GM23338 (cell line): ENCODE results near the gene LARGE1. TPM values are rescaled to one million over a fixed set of nuclear protein-coding genes. Genes with fewer than 3 reads are reported as not detected.
A peak's percentile ranks its signal among the peaks of the same experiment; 100 is the strongest.

Experiments
- ATAC-seq: fragments of 200-7000 bp; cut with Tn5 transposase; 3 replicates; pipeline ENCODE4 v1.9.1; 2020
- DNase-seq: peaks from one replicate; pipeline ENCODE4 v3.0.0-alpha.2; 2015; ENCODE audit warnings: low spot score
- H2AFZ ChIP-seq: fragments of 200-600 bp; sonication (generic); 2 replicates; pipeline ENCODE4 v1.8.0; 2016; ENCODE audit warnings: antibody characterized with exemption, mild to moderate bottlenecking, moderate library complexity
- H3F3A ChIP-seq: fragments of 200-600 bp; sonication (generic); replicated peaks from 2 replicates; pipeline ENCODE4 v1.8.0; 2017; ENCODE audit warnings: antibody characterized with exemption, mixed run types, low read depth
- H3K27ac ChIP-seq: fragments of 200-600 bp; sonication (generic); 2 replicates; pipeline ENCODE4 v1.6.1; 2016; ENCODE audit warnings: low read depth
- H3K27me3 ChIP-seq: fragments of 200-600 bp; sonication (generic); 2 replicates; pipeline ENCODE4 v1.8.0; 2016; ENCODE audit warnings: mild to moderate bottlenecking, mixed run types, moderate library complexity; ENCODE audit not compliant: insufficient read depth
- H3K36me3 ChIP-seq: fragments of 200-600 bp; sonication (generic); 2 replicates; pipeline ENCODE4 v1.8.0; 2016; ENCODE audit warnings: mild to moderate bottlenecking; ENCODE audit not compliant: insufficient read depth
- H3K4me1 ChIP-seq: fragments of 200-600 bp; sonication (generic); 2 replicates; pipeline ENCODE4 v1.8.0; 2016; ENCODE audit warnings: mild to moderate bottlenecking, moderate library complexity; ENCODE audit not compliant: insufficient read depth
- H3K4me2 ChIP-seq: fragments of 200-600 bp; sonication (generic); 2 replicates; pipeline ENCODE4 v1.7.1; 2017; ENCODE audit warnings: mixed run types
- H3K4me3 ChIP-seq: fragments of 200-600 bp; sonication (generic); 2 replicates; pipeline ENCODE4 v1.6.1; 2016; ENCODE audit warnings: mixed run types
- H3K79me2 ChIP-seq: fragments of 200-600 bp; sonication (generic); replicated peaks from 2 replicates; pipeline ENCODE4 v1.8.0; 2017; ENCODE audit warnings: mild to moderate bottlenecking; ENCODE audit not compliant: insufficient read depth
- H3K9me2 ChIP-seq: fragments of 200-600 bp; sonication (generic); 2 replicates; pipeline ENCODE4 v1.8.0; 2017; ENCODE audit not compliant: insufficient read depth
- H4K20me1 ChIP-seq: fragments of 200-600 bp; sonication (generic); replicated peaks from 2 replicates; pipeline ENCODE4 v1.8.0; 2017; ENCODE audit warnings: mild to moderate bottlenecking; ENCODE audit not compliant: insufficient read depth
- H3K27ac Mint-ChIP-seq: 2 replicates; pipeline ENCODE4 v1.8.0; 2020; ENCODE audit warnings: inconsistent platforms, mild to moderate bottlenecking, moderate library complexity, mixed read lengths
- H3K27me3 Mint-ChIP-seq: 3 replicates; pipeline ENCODE4 v1.8.0; 2022; ENCODE audit warnings: low read depth, mild to moderate bottlenecking, moderate library complexity, mixed read lengths, inconsistent platforms; ENCODE audit not compliant: insufficient read depth, poor library complexity
- H3K36me3 Mint-ChIP-seq: 3 replicates; pipeline ENCODE4 v1.8.0; 2021; ENCODE audit warnings: low read depth, mild to moderate bottlenecking, inconsistent platforms, moderate library complexity, mixed read lengths
- H3K4me1 Mint-ChIP-seq: 3 replicates; pipeline ENCODE4 v1.8.0; 2020; ENCODE audit warnings: mild to moderate bottlenecking, inconsistent platforms, mixed read lengths
- H3K4me3 Mint-ChIP-seq: 3 replicates; pipeline ENCODE4 v1.8.0; 2021; ENCODE audit warnings: moderate library complexity, mild to moderate bottlenecking, inconsistent platforms, mixed read lengths
- H3K9me3 Mint-ChIP-seq: 3 replicates; pipeline ENCODE4 v1.8.0; 2020; ENCODE audit warnings: moderate library complexity, mild to moderate bottlenecking, inconsistent platforms, mixed read lengths
- CREB1 ChIP-seq: fragments of 250-450 bp; sonication (Bioruptor Pico); IDR thresholded peaks from 2 replicates; pipeline ENCODE4 v1.5.0; 2020; ENCODE audit warnings: low read depth, mild to moderate bottlenecking, moderate library complexity
- CTCF ChIP-seq, 2 experiments: fragments of 200-600 bp in 1 of 2; sonication (generic) in 1 of 2; conservative IDR thresholded peaks; 2 replicates each; pipeline versions ENCODE4 v1.5.1 to v1.6.1; 2016 to 2017; ENCODE audit warnings: antibody characterized with exemption in 2 of 2, low read depth in 2 of 2, mild to moderate bottlenecking in 2 of 2, moderate library complexity in 1 of 2
- EZH2 ChIP-seq: fragments of 200-600 bp; sonication (generic); IDR thresholded peaks from one replicate; pipeline ENCODE4 v1.8.0; 2017; ENCODE audit warnings: antibody characterized with exemption, mild to moderate bottlenecking, low read depth; ENCODE audit not compliant: unreplicated experiment
- EZH2phosphoT487 ChIP-seq: fragments of 200-600 bp; sonication (generic); IDR thresholded peaks from one replicate; pipeline ENCODE4 v1.8.1; 2018; ENCODE audit warnings: antibody characterized with exemption; ENCODE audit not compliant: unreplicated experiment
- JUNB ChIP-seq: IDR thresholded peaks from one replicate; pipeline ENCODE4 v1.6.1; 2016; ENCODE audit warnings: antibody characterized with exemption; ENCODE audit not compliant: unreplicated experiment
- NANOG ChIP-seq: IDR thresholded peaks from 2 replicates; pipeline ENCODE4 v1.6.1; 2016; ENCODE audit warnings: antibody characterized with exemption, borderline replicate concordance
- POLR2AphosphoS5 ChIP-seq: IDR thresholded peaks from 2 replicates; pipeline ENCODE4 v1.6.1; 2016; ENCODE audit warnings: antibody characterized with exemption, low read depth
- STAT1 ChIP-seq: IDR thresholded peaks from one replicate; pipeline ENCODE4 v1.6.1; 2016; ENCODE audit warnings: antibody characterized with exemption; ENCODE audit not compliant: unreplicated experiment
- ZNF114 ChIP-seq: fragments of 250-450 bp; sonication (Bioruptor Pico); IDR thresholded peaks from 2 replicates; pipeline ENCODE4 v1.5.0; 2020; ENCODE audit warnings: mild to moderate bottlenecking, moderate library complexity
- ZNF331 ChIP-seq: fragments of 250-450 bp; sonication (Bioruptor Pico); IDR thresholded peaks from 2 replicates; pipeline ENCODE4 v1.5.0; 2020; ENCODE audit warnings: low read depth, mild to moderate bottlenecking, moderate library complexity
- polyA plus RNA-seq: library from polyadenylated mRNA; unstranded; fragments of >200 nt; fragmentation: Nextera tagmentation; extraction: Ambion mirVana; gene quantifications from 2 replicates; pipeline ENCODE4 v1.2.1, GENCODE V29; 2016
- total RNA-seq: library from RNA; depleted of rRNA; stranded (reverse); fragments of >200 nt; shearing (Covaris generic); gene quantifications from 2 replicates; pipeline ENCODE4 v1.2.3, GENCODE V29; 2014
- TF ChIP-seq, protein P1 (sequence below): IDR thresholded peaks from one replicate; pipeline ENCODE4 v1.6.1; 2018; ENCODE audit warnings: antibody characterized with exemption; ENCODE audit not compliant: unreplicated experiment
- TF ChIP-seq, protein P2 (sequence below): fragments of 250-450 bp; sonication (Bioruptor Pico); IDR thresholded peaks from 2 replicates; pipeline ENCODE4 v1.5.0; 2020; ENCODE audit warnings: mild to moderate bottlenecking, moderate library complexity
- TF ChIP-seq, protein P3 (sequence below): IDR thresholded peaks from 2 replicates; pipeline ENCODE4 v1.6.1; 2016; ENCODE audit warnings: antibody characterized with exemption

Gene LARGE1
- total and polyA plus RNA-seq, 2 experiments from 2014 or later, result 12.8 to 75.6 TPM

DNA sequence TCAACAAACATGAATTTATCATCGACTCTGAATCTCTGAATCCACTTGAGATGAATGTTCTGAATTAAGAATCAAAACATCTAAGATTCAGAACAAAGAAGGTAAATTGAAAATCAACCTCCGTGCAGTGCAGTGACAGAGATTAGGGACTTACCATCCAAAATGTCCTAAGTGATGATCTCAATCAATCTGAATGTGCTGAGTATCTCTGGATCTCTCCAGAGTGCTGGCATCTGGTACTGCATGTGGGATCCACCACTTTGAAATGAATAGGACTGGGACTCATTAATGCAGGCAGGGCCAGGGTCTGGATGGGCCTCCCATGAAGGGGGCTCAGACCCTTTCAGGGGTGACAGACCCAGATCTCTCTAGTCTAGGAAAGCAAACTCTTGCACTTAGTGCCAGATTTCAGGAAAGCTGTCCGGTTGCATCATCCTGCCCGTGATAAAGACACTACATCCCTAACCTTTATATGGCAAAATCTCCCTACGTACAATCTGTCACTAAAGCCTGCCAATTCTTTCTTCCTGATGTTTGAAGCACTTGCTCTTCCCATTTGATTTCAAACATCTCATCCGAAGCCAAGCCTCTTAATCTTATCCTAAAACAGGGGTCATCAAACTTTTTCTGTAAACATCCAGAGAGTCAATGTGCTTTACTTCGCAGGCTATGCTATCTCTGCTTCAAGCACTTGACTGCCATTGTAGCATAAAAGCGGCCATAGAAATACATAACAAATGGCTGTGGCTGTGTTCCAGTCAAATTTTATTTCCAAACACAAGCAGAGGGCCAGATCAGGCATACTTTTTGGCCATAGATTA is 263.3 kb downstream of the LARGE1 start:
- Histone ChIP-seq H3K9me2 (peaks cover 7% of the 10 kb centered on the region; the same call in 1 of the 2 replicates), H3K27ac (no peak overlapping the region), H3K79me2 (peaks cover 85% of the 10 kb centered on the region), H3K4me3 (no peak overlapping the region), H3F3A (no peaks in the 10 kb centered on the region), H3K4me2 (no peak overlapping the region), H3K27me3 (no peaks in the 10 kb centered on the region), H3K36me3 (no peaks in the 10 kb centered on the region), H4K20me1 (no peaks in the 10 kb centered on the region), H2AFZ (no peak overlapping the region), H3K4me1 (peaks cover 16% of the 10 kb centered on the region)
- DNase-seq (no peak), ATAC-seq (no peak; the same call in 2 of the 3 replicates)
- Mint-ChIP-seq H3K4me1 (peaks cover 38% of the 10 kb centered on the region), H3K9me3 (no peaks in the 10 kb centered on the region), H3K36me3 (peaks cover 40% of the 10 kb centered on the region), H3K27me3 (peaks cover 10% of the 10 kb centered on the region), H3K27ac (0 out of 2 replicates have a peak overlapping the region, but pooled peaks have one; percentile 4), H3K4me3 (no peak overlapping the region)
- TF ChIP-seq, protein P1, sequence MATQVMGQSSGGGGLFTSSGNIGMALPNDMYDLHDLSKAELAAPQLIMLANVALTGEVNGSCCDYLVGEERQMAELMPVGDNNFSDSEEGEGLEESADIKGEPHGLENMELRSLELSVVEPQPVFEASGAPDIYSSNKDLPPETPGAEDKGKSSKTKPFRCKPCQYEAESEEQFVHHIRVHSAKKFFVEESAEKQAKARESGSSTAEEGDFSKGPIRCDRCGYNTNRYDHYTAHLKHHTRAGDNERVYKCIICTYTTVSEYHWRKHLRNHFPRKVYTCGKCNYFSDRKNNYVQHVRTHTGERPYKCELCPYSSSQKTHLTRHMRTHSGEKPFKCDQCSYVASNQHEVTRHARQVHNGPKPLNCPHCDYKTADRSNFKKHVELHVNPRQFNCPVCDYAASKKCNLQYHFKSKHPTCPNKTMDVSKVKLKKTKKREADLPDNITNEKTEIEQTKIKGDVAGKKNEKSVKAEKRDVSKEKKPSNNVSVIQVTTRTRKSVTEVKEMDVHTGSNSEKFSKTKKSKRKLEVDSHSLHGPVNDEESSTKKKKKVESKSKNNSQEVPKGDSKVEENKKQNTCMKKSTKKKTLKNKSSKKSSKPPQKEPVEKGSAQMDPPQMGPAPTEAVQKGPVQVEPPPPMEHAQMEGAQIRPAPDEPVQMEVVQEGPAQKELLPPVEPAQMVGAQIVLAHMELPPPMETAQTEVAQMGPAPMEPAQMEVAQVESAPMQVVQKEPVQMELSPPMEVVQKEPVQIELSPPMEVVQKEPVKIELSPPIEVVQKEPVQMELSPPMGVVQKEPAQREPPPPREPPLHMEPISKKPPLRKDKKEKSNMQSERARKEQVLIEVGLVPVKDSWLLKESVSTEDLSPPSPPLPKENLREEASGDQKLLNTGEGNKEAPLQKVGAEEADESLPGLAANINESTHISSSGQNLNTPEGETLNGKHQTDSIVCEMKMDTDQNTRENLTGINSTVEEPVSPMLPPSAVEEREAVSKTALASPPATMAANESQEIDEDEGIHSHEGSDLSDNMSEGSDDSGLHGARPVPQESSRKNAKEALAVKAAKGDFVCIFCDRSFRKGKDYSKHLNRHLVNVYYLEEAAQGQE, result no peak
- TF ChIP-seq EZH2phosphoT487, result no peak
- TF ChIP-seq CTCF (conservative IDR thresholded peaks at IDR 0.05; ENCODE audit: low read depth in 2 of 2), result no peak
- TF ChIP-seq, protein P2, sequence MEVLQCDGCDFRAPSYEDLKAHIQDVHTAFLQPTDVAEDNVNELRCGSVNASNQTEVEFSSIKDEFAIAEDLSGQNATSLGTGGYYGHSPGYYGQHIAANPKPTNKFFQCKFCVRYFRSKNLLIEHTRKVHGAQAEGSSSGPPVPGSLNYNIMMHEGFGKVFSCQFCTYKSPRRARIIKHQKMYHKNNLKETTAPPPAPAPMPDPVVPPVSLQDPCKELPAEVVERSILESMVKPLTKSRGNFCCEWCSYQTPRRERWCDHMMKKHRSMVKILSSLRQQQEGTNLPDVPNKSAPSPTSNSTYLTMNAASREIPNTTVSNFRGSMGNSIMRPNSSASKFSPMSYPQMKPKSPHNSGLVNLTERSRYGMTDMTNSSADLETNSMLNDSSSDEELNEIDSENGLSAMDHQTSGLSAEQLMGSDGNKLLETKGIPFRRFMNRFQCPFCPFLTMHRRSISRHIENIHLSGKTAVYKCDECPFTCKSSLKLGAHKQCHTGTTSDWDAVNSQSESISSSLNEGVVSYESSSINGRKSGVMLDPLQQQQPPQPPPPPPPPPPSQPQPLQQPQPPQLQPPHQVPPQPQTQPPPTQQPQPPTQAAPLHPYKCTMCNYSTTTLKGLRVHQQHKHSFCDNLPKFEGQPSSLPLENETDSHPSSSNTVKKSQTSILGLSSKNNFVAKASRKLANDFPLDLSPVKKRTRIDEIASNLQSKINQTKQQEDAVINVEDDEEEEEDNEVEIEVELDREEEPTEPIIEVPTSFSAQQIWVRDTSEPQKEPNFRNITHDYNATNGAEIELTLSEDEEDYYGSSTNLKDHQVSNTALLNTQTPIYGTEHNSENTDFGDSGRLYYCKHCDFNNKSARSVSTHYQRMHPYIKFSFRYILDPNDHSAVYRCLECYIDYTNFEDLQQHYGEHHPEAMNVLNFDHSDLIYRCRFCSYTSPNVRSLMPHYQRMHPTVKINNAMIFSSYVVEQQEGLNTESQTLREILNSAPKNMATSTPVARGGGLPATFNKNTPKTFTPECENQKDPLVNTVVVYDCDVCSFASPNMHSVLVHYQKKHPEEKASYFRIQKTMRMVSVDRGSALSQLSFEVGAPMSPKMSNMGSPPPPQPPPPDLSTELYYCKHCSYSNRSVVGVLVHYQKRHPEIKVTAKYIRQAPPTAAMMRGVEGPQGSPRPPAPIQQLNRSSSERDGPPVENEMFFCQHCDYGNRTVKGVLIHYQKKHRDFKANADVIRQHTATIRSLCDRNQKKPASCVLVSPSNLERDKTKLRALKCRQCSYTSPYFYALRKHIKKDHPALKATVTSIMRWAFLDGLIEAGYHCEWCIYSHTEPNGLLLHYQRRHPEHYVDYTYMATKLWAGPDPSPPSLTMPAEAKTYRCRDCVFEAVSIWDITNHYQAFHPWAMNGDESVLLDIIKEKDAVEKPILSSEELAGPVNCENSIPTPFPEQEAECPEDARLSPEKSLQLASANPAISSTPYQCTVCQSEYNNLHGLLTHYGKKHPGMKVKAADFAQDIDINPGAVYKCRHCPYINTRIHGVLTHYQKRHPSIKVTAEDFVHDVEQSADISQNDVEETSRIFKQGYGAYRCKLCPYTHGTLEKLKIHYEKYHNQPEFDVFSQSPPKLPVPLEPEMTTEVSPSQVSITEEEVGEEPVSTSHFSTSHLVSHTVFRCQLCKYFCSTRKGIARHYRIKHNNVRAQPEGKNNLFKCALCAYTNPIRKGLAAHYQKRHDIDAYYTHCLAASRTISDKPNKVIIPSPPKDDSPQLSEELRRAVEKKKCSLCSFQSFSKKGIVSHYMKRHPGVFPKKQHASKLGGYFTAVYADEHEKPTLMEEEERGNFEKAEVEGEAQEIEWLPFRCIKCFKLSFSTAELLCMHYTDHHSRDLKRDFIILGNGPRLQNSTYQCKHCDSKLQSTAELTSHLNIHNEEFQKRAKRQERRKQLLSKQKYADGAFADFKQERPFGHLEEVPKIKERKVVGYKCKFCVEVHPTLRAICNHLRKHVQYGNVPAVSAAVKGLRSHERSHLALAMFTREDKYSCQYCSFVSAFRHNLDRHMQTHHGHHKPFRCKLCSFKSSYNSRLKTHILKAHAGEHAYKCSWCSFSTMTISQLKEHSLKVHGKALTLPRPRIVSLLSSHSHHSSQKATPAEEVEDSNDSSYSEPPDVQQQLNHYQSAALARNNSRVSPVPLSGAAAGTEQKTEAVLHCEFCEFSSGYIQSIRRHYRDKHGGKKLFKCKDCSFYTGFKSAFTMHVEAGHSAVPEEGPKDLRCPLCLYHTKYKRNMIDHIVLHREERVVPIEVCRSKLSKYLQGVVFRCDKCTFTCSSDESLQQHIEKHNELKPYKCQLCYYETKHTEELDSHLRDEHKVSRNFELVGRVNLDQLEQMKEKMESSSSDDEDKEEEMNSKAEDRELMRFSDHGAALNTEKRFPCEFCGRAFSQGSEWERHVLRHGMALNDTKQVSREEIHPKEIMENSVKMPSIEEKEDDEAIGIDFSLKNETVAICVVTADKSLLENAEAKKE (CRISPR knock-in tag), result no peak
- TF ChIP-seq, protein P3, sequence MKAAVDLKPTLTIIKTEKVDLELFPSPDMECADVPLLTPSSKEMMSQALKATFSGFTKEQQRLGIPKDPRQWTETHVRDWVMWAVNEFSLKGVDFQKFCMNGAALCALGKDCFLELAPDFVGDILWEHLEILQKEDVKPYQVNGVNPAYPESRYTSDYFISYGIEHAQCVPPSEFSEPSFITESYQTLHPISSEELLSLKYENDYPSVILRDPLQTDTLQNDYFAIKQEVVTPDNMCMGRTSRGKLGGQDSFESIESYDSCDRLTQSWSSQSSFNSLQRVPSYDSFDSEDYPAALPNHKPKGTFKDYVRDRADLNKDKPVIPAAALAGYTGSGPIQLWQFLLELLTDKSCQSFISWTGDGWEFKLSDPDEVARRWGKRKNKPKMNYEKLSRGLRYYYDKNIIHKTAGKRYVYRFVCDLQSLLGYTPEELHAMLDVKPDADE, result no peak
- no peak for TF ChIP-seq JUNB
- no peak for TF ChIP-seq EZH2
- TF ChIP-seq POLR2AphosphoS5, result no peak
- no peak for TF ChIP-seq ZNF331 (CRISPR knock-in tag)
- no peak for TF ChIP-seq NANOG
- TF ChIP-seq CREB1 (CRISPR knock-in tag), result no peak
- TF ChIP-seq STAT1, result no peak
- TF ChIP-seq ZNF114 (CRISPR knock-in tag), result no peak
